IMR-90 (cell line): Measurements from ENCODE around the gene MRPS22. TPM values are rescaled to one million over a fixed set of nuclear protein-coding genes. Genes with fewer than 3 reads are reported as not detected.

ENCODE experiments used
- ATAC-seq: fragments of 200-7000 bp; cut with Tn5 transposase; 2 replicates; pipeline ENCODE4 v1.9.1; 2020; ENCODE audit warnings: low read depth, mild to moderate bottlenecking, moderate library complexity
- BruUV-seq: library from RNA; stranded (reverse); fragments of 400-500 nt; replicated peaks from 2 replicates; lab custom pipeline; 2021; lab: Mats Ljungman, UMichigan
- CTCF ChIA-PET: fragments of 300-600 bp; formaldehyde crosslinking; extraction: SDS; loops from one replicate; lab custom pipeline; 2021; ENCODE audit warnings: antibody characterized with exemption; lab: Yijun Ruan, JAX
- POLR2A ChIA-PET: fragments of 300-600 bp; sonication (Branson Sonifier 250); formaldehyde crosslinking; loops from one replicate; lab custom pipeline; 2022; ENCODE audit warnings: antibody characterized with exemption; ENCODE audit not compliant: unreplicated experiment; lab: Charles Lee
- DNase-seq: peaks from one replicate; pipeline ENCODE4 v3.0.0; 2013
- H2AFZ ChIP-seq: replicated peaks from 2 replicates; pipeline ENCODE3; 2013; ENCODE audit warnings: low read length, mild to moderate bottlenecking; ENCODE audit not compliant: poor library complexity
- H2AK5ac ChIP-seq: 2 replicates; pipeline ENCODE4 v1.6.1; 2013; ENCODE audit warnings: low read depth, low read length, inconsistent platforms
- H2AK9ac ChIP-seq: replicated peaks from 2 replicates; pipeline ENCODE3; 2013; ENCODE audit warnings: mild to moderate bottlenecking, low read depth, low read length, moderate library complexity; ENCODE audit not compliant: poor library complexity
- H2BK120ac ChIP-seq: 2 replicates; pipeline ENCODE4 v1.6.1; 2013; ENCODE audit warnings: low read depth, low read length, inconsistent platforms
- H2BK15ac ChIP-seq: 3 replicates; pipeline ENCODE4 v1.6.1; 2013; ENCODE audit warnings: low read depth, low read length, inconsistent platforms
- H2BK20ac ChIP-seq: 2 replicates; pipeline ENCODE4 v1.6.1; 2013; ENCODE audit warnings: low read depth, mild to moderate bottlenecking, inconsistent platforms, low read length, moderate library complexity
- H2BK5ac ChIP-seq: 2 replicates; pipeline ENCODE4 v1.6.1; 2013; ENCODE audit warnings: mild to moderate bottlenecking, low read depth, low read length, inconsistent platforms; ENCODE audit not compliant: poor library complexity, severe bottlenecking
- H3K14ac ChIP-seq: replicated peaks from 2 replicates; pipeline ENCODE4 v1.6.1; 2013; ENCODE audit warnings: low read depth, low read length, inconsistent platforms
- H3K18ac ChIP-seq: 2 replicates; pipeline ENCODE4 v1.6.1; 2013; ENCODE audit warnings: low read depth, low read length, control low read depth
- H3K23ac ChIP-seq: 2 replicates; pipeline ENCODE4 v1.6.1; 2013; ENCODE audit warnings: low read depth, low read length, inconsistent platforms
- H3K27ac ChIP-seq: 2 replicates; pipeline ENCODE4 v1.5.1; 2013; ENCODE audit warnings: mild to moderate bottlenecking, control low read depth, low read length; ENCODE audit not compliant: insufficient read depth
- H3K27me3 ChIP-seq: 2 replicates; pipeline ENCODE4 v1.6.1; 2013; ENCODE audit warnings: low read length; ENCODE audit not compliant: control insufficient read depth, insufficient read depth
- H3K36me3 ChIP-seq: 2 replicates; pipeline ENCODE4 v1.6.1; 2013; ENCODE audit warnings: low read length, mixed read lengths; ENCODE audit not compliant: control insufficient read depth, insufficient read depth
- H3K4ac ChIP-seq: 2 replicates; pipeline ENCODE4 v1.6.1; 2013; ENCODE audit warnings: low read depth, low read length, inconsistent platforms
- H3K4me1 ChIP-seq: 2 replicates; pipeline ENCODE4 v1.6.1; 2013; ENCODE audit warnings: low read length, mixed read lengths; ENCODE audit not compliant: control insufficient read depth, insufficient read depth
- H3K4me2 ChIP-seq: 2 replicates; pipeline ENCODE4 v1.6.1; 2013; ENCODE audit warnings: low read depth, mild to moderate bottlenecking, control low read depth, low read length, moderate library complexity
- H3K4me3 ChIP-seq: 2 replicates; pipeline ENCODE4 v1.5.1; 2013; ENCODE audit warnings: low read depth, mild to moderate bottlenecking, control low read depth, low read length, moderate library complexity; ENCODE audit not compliant: insufficient read depth
- H3K56ac ChIP-seq: 2 replicates; pipeline ENCODE4 v1.6.1; 2013; ENCODE audit warnings: low read length, inconsistent platforms; ENCODE audit not compliant: insufficient read depth; ENCODE audit errors: extremely low read depth
- H3K79me1 ChIP-seq, 2 experiments: 2 replicates each; pipeline ENCODE4 v1.6.1; 2013; ENCODE audit warnings: low read length in 2 of 2, inconsistent platforms in 1 of 2, low read depth in 1 of 2
- H3K9ac ChIP-seq: 2 replicates; pipeline ENCODE4 v1.6.1; 2013; ENCODE audit warnings: low read depth, low read length, control low read depth
- H3K9me1 ChIP-seq: 2 replicates; pipeline ENCODE4 v1.6.1; 2013; ENCODE audit warnings: low read length, inconsistent platforms; ENCODE audit not compliant: insufficient read depth
- H3K9me3 ChIP-seq: 2 replicates; pipeline ENCODE4 v1.6.1; 2013; ENCODE audit warnings: low read length; ENCODE audit not compliant: control insufficient read depth, insufficient read depth
- H4K20me1 ChIP-seq: 2 replicates; pipeline ENCODE4 v1.6.1; 2013; ENCODE audit warnings: low read length, inconsistent platforms; ENCODE audit not compliant: insufficient read depth
- H4K5ac ChIP-seq: 2 replicates; pipeline ENCODE4 v1.6.1; 2013; ENCODE audit warnings: mild to moderate bottlenecking, low read depth, low read length, control low read depth
- H4K8ac ChIP-seq, 2 experiments: 2 replicates each; pipeline ENCODE4 v1.6.1; 2013; ENCODE audit warnings: low read depth in 2 of 2, low read length in 2 of 2, control low read depth in 1 of 2, inconsistent platforms in 1 of 2
- H4K91ac ChIP-seq: 2 replicates; pipeline ENCODE4 v1.6.1; 2013; ENCODE audit warnings: low read depth, low read length, inconsistent platforms; ENCODE audit not compliant: insufficient read depth
- BHLHE40 ChIP-seq: fragments of 150-350 bp; IDR thresholded peaks from 2 replicates; pipeline ENCODE4 v1.6.1; 2016; ENCODE audit warnings: mild to moderate bottlenecking, low read depth, low read length
- CHD1 ChIP-seq: IDR thresholded peaks from 2 replicates; pipeline ENCODE4 v1.6.1; 2012; ENCODE audit warnings: low read depth, low read length, improper control_type of control experiment
- ELK1 ChIP-seq: fragments of 150-350 bp; IDR thresholded peaks from 2 replicates; pipeline ENCODE4 v1.6.1; 2016; ENCODE audit warnings: low read depth, mild to moderate bottlenecking, low read length, moderate library complexity, borderline replicate concordance
- MAFK ChIP-seq: IDR thresholded peaks from 2 replicates; pipeline ENCODE4 v1.6.1; 2012; ENCODE audit warnings: low read depth, low read length, improper control_type of control experiment
- POLR2A ChIP-seq: IDR thresholded peaks from 2 replicates; pipeline ENCODE4 v1.6.1; 2012; ENCODE audit warnings: mild to moderate bottlenecking, low read depth, low read length
- SMC3 ChIP-seq: fragments of 150-350 bp; IDR thresholded peaks from 2 replicates; pipeline ENCODE4 v1.6.1; 2016; ENCODE audit warnings: low read depth, mild to moderate bottlenecking, antibody characterized with exemption, low read length, moderate library complexity
- WGBS, 2 experiments: methylation state at CpG; one replicate each; pipeline versions ENCODE4 v1.1.5 to v1.1.7; 2013; ENCODE audit warnings: missing lambda C conversion rate in 2 of 2; ENCODE audit not compliant: insufficient read length in 1 of 2; ENCODE audit errors: extremely low coverage in 2 of 2; 5-methylcytosine and 5-hydroxymethylcytosine counted together
- dilution Hi-C: fragments of 300-500 bp; cut with HindIII; formaldehyde crosslinking; loops from one replicate; pipeline ENCODE4 v1.14.3; 2018; ENCODE audit warnings: low sequenced_read_pairs; ENCODE audit not compliant: unreplicated experiment
- in situ Hi-C: fragments of 300-500 bp; cut with MboI; formaldehyde crosslinking; loops from 3 replicates; pipeline ENCODE4 v1.14.3; 2019; ENCODE audit warnings: low sequenced_read_pairs, inconsistent platforms, mixed read lengths
- intact Hi-C: fragments of 100-400 bp; cut with micrococcal nuclease; formaldehyde crosslinking; loops from 2 replicates; pipeline ENCODE4 v1.10.0; 2022
- polyA plus RNA-seq, 3 experiments: library from polyadenylated mRNA; depleted of rRNA; stranded (reverse); fragments of >200 nt; gene quantifications; 2 replicates each; pipeline ENCODE4 v1.2.3, GENCODE V29; 2012; ENCODE audit warnings: low replicate concordance in 1 of 3
- total RNA-seq: library from RNA; depleted of rRNA; stranded (reverse); fragments of >200 nt; gene quantifications from 2 replicates; pipeline ENCODE4 v1.2.3, GENCODE V29; 2012

The MRPS22 gene
- total and polyA plus RNA-seq, 2 of the 4 experiments (the other 2 are of a cell fraction) = 54.5 to 72.4 TPM

- Histone ChIP-seq H3K56ac (no peak overlapping the region), H4K8ac (no peak overlapping the region), H4K20me1 (no peaks in the 10 kb centered on the region), H2AK5ac (no peak overlapping the region), H2BK15ac (no peak overlapping the region), H4K91ac (no peak overlapping the region), H2BK5ac (no peak overlapping the region), H2AFZ (no peak overlapping the region), H3K36me3 (no peaks in the 10 kb centered on the region), H3K4me3 (no peak overlapping the region), H3K4me2 (no peak overlapping the region), H2BK20ac (no peak overlapping the region), H3K79me1 (no peaks in the 10 kb centered on the region), H3K23ac (no peak overlapping the region), H3K9me3 (no peaks in the 10 kb centered on the region), H4K5ac (no peak overlapping the region), H3K9ac (no peak overlapping the region), H2BK120ac (no peak overlapping the region), H3K27me3 (peaks cover 3% of the 10 kb centered on the region), H3K9me1 (no peaks in the 10 kb centered on the region), H3K18ac (no peak overlapping the region), H3K27ac (no peak overlapping the region), H3K4ac (no peak overlapping the region), H3K14ac (no peak overlapping the region), H3K4me1 (no peaks in the 10 kb centered on the region), H2AK9ac (no peak overlapping the region)
- POLR2A ChIA-PET = no interaction called here
- no peak for DNase-seq
- dilution Hi-C loops (no loop called here), in situ Hi-C loops (no loop called here), intact Hi-C loops (loop anchor here (10.0 kb wide), 2 partner anchors 78 to 628 kb away; no protein-coding TSS in a partner anchor)
- CTCF ChIA-PET = interaction anchor here (0.9 kb wide), 1 partner anchor 211 kb away, joined by 3 read pairs; no protein-coding TSS in a partner anchor
- TF ChIP-seq MAFK (no peak), CHD1 (no peak), BHLHE40 (no peak), POLR2A (no peak), ELK1 (no peak), SMC3 (no peak)
- WGBS, 2 experiments = 100% methylated on average over 1 of the region's 7 CpGs; no CpG with 5 or more reads in 1 of the 2 experiments
- no TSS peak for BruUV-seq
- ATAC-seq = no peak
Observed at GRCh38 chr3:139323146-139323545, 20.7 kb upstream of the MRPS22 start.
